Measurements from ENCODE around the gene SPAG9. TPM values are rescaled to one million over a fixed set of nuclear protein-coding genes. Genes with fewer than 3 reads are reported as not detected.

SPAG9 gene
- total RNA-seq, 1 donor, result 192 TPM

DNA sequence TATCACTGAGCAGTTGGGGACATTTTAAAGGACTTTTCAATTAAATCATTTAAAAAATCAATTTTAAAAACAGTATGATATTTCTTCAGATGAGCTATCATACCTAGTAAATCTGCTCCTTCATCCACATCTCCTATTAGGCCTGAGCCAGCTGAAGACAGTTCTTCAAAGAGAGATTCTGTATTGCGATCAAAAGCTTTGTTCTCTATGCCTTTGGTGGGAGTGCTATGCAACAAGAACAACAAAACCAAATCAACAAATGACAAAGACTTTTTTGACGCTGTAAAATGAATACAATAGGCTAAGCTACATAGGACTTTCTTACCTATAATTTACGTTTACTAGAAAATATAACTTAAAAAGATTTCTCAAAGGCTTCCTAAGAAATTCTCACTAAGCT is 106.5 kb downstream of the SPAG9 start:
- Histone ChIP-seq H3K27me3 (ENCODE audit: insufficient read depth, low read length) (no peaks in the 10 kb centered on the region), H3K27ac (ENCODE audit: low read depth, low read length) (no peak overlapping the region), H3K4me2 (ENCODE audit: insufficient read depth, low read length) (no peak overlapping the region), H4K20me1 (ENCODE audit: insufficient read depth, low read length) (no peaks in the 10 kb centered on the region), H3K4me1 (ENCODE audit: insufficient read depth, low read length) (peaks cover 14% of the 10 kb centered on the region), H3K9me3 (ENCODE audit: low read depth, low read length) (no peaks in the 10 kb centered on the region), H3K4me3 (ENCODE audit: insufficient read depth, low read length) (no peak overlapping the region), H3K36me3 (ENCODE audit: insufficient read depth, low read length) (peaks cover 36% of the 10 kb centered on the region), H2AFZ (ENCODE audit: low read length) (no peak overlapping the region), H3K79me2 (ENCODE audit: insufficient read depth, low read length) (peaks cover 17% of the 10 kb centered on the region)
- DNase-seq (ENCODE audit: insufficient read length, low spot score, missing footprints), result no peak
- TF ChIP-seq, protein P1, sequence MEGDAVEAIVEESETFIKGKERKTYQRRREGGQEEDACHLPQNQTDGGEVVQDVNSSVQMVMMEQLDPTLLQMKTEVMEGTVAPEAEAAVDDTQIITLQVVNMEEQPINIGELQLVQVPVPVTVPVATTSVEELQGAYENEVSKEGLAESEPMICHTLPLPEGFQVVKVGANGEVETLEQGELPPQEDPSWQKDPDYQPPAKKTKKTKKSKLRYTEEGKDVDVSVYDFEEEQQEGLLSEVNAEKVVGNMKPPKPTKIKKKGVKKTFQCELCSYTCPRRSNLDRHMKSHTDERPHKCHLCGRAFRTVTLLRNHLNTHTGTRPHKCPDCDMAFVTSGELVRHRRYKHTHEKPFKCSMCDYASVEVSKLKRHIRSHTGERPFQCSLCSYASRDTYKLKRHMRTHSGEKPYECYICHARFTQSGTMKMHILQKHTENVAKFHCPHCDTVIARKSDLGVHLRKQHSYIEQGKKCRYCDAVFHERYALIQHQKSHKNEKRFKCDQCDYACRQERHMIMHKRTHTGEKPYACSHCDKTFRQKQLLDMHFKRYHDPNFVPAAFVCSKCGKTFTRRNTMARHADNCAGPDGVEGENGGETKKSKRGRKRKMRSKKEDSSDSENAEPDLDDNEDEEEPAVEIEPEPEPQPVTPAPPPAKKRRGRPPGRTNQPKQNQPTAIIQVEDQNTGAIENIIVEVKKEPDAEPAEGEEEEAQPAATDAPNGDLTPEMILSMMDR (IDR thresholded peaks at IDR 0.05; ENCODE audit: extremely low read depth, low read depth, low read length), result no peak

DNA sequence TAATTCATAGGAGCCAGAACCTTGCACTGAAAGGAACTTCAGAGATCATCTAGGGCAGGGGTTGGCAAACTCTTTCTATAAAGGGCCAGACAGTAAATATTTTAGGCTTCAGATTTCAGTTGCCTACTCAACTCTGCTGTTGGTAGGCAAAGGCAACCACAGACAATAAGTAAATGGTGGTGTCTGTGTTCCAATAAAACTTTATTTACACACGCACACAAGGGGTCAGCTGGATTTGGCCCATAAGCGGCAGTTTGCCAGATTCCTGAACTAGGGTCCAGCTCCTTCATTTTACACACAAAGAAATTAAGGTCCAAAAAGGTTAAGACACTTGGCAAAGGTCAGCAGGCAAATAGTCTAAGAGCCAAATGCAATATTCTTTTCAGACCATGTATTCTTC is 107.3 kb downstream of the SPAG9 start:
- H3K36me3 ChIP-seq (ENCODE audit: insufficient read depth, low read length), result peaks cover 29% of the 10 kb centered on the region
- H3K4me3 ChIP-seq (ENCODE audit: insufficient read depth, low read length), result no peak overlapping the region
- DNase-seq (ENCODE audit: insufficient read length, low spot score, missing footprints), result no peak
- no peak overlapping the region for H2AFZ ChIP-seq (ENCODE audit: low read length)
- TF ChIP-seq, protein P1 (IDR thresholded peaks at IDR 0.05; ENCODE audit: extremely low read depth, low read depth, low read length), result no peak
- H3K79me2 ChIP-seq (ENCODE audit: insufficient read depth, low read length), result peaks cover 17% of the 10 kb centered on the region
- H4K20me1 ChIP-seq (ENCODE audit: insufficient read depth, low read length), result no peaks in the 10 kb centered on the region
- no peak overlapping the region for H3K4me2 ChIP-seq (ENCODE audit: insufficient read depth, low read length)
- H3K27ac ChIP-seq (ENCODE audit: low read depth, low read length), result no peak overlapping the region
- no peaks in the 10 kb centered on the region for H3K27me3 ChIP-seq (ENCODE audit: insufficient read depth, low read length)
- H3K4me1 ChIP-seq (ENCODE audit: insufficient read depth, low read length), result peaks cover 14% of the 10 kb centered on the region
- no peaks in the 10 kb centered on the region for H3K9me3 ChIP-seq (ENCODE audit: low read depth, low read length)

GRCh38 chr17:51012538-51012937 is 108.1 kb downstream of the SPAG9 start:
- Histone ChIP-seq H3K4me1 (ENCODE audit: insufficient read depth, low read length) (peaks cover 14% of the 10 kb centered on the region), H3K9me3 (ENCODE audit: low read depth, low read length) (no peaks in the 10 kb centered on the region), H3K4me2 (ENCODE audit: insufficient read depth, low read length) (no peak overlapping the region), H3K79me2 (ENCODE audit: insufficient read depth, low read length) (peaks cover 19% of the 10 kb centered on the region), H3K36me3 (ENCODE audit: insufficient read depth, low read length) (peaks cover 29% of the 10 kb centered on the region), H4K20me1 (ENCODE audit: insufficient read depth, low read length) (no peaks in the 10 kb centered on the region), H2AFZ (ENCODE audit: low read length) (no peak overlapping the region), H3K27ac (ENCODE audit: low read depth, low read length) (no peak overlapping the region), H3K4me3 (ENCODE audit: insufficient read depth, low read length) (no peak overlapping the region), H3K27me3 (ENCODE audit: insufficient read depth, low read length) (no peaks in the 10 kb centered on the region)
- TF ChIP-seq, protein P1 (IDR thresholded peaks at IDR 0.05; ENCODE audit: extremely low read depth, low read depth, low read length), result no peak
- no peak for DNase-seq (ENCODE audit: insufficient read length, low spot score, missing footprints)

DNA sequence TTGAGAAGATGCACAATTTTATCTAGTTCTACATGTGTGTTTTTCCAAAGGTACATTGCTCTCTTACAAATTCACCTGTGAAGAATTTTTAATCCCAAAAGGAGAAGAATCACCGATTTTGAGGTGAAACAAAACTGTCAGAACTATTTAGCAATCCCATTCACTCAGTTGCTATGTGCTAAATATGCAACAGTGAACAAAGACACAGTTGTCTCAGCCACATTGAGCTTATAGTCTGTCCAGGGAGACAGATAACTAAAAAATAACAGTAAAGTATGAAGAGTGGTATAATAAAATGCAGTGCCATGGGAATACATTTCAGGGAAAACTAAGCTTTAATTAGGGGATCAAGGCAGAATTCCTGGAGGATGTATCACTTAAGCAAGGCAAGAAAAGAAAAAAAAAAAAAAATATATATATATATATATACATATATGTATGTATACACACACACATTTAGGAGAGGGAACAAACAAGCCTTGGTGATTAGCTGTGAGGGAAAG is 110.4 kb downstream of the SPAG9 start:
- peaks cover 37% of the 10 kb centered on the region for H3K36me3 ChIP-seq (ENCODE audit: insufficient read depth, low read length)
- H3K27me3 ChIP-seq (ENCODE audit: insufficient read depth, low read length), result no peaks in the 10 kb centered on the region
- peak overlapping the region; percentile 12 for H3K27ac ChIP-seq (ENCODE audit: low read depth, low read length)
- peak overlapping the region; percentile 6 for H3K4me2 ChIP-seq (ENCODE audit: insufficient read depth, low read length)
- H3K4me3 ChIP-seq (ENCODE audit: insufficient read depth, low read length), result no peak overlapping the region
- H2AFZ ChIP-seq (ENCODE audit: low read length), result no peak overlapping the region
- no peaks in the 10 kb centered on the region for H4K20me1 ChIP-seq (ENCODE audit: insufficient read depth, low read length)
- DNase-seq (ENCODE audit: insufficient read length, low spot score, missing footprints), result no peak
- peaks cover 28% of the 10 kb centered on the region for H3K4me1 ChIP-seq (ENCODE audit: insufficient read depth, low read length)
- peaks cover 17% of the 10 kb centered on the region for H3K79me2 ChIP-seq (ENCODE audit: insufficient read depth, low read length)
- TF ChIP-seq, protein P1 (IDR thresholded peaks at IDR 0.05; ENCODE audit: extremely low read depth, low read depth, low read length), result no peak
- no peaks in the 10 kb centered on the region for H3K9me3 ChIP-seq (ENCODE audit: low read depth, low read length)
